Keratinocyte (primary cell): ENCODE measurements around the gene PBOV1.

Source experiments
- EZH2 ChIP-seq: IDR thresholded peaks from one replicate; pipeline ENCODE4 v1.6.1; 2012; ENCODE audit warnings: inconsistent platforms, mild to moderate bottlenecking, low read length, moderate library complexity
- TF ChIP-seq, protein P1 (sequence below), 3 experiments: IDR thresholded peaks in 1 of 3; conservative IDR thresholded peaks in 1 of 3; optimal IDR thresholded peaks in 1 of 3; 2 replicates in 2 of 3; 3 replicates in 1 of 3; pipeline versions ENCODE3 to v1.5.1; 2011; ENCODE audit warnings: low read length in 3 of 3, mild to moderate bottlenecking in 3 of 3, moderate library complexity in 2 of 3, control low read depth in 1 of 3, inconsistent platforms in 1 of 3; ENCODE audit not compliant: insufficient read depth in 2 of 3; ENCODE audit errors: extremely low read depth in 1 of 3

DNA sequence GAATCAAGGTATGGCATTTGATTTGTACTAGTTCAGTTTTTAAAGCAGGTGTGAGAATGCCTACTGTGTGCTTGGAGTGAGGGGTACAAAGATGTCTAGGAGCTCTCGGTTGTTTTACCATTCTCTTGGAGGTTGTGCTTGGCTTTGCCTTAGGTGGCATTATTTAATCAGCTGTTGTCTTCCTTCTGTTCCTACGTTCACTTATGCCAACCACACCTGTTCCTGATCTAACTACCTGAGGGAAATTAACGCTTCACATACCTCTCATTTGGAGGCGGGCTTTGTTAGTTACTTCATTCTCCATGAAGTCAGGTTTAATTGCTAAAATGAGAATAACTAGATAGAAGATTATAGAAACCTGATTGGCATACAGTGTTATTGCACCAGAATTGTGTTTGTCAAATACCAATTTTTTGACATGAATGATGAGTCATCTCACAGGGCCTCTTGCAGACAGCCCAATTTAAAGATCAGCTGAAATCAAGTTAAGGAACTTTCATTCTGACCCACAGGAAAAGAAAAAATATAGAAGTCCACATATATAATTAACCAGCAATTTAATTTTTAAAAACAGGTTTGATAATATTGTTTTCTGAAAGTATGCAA is 24.8 kb upstream of the PBOV1 start:
- TF ChIP-seq, protein P1, sequence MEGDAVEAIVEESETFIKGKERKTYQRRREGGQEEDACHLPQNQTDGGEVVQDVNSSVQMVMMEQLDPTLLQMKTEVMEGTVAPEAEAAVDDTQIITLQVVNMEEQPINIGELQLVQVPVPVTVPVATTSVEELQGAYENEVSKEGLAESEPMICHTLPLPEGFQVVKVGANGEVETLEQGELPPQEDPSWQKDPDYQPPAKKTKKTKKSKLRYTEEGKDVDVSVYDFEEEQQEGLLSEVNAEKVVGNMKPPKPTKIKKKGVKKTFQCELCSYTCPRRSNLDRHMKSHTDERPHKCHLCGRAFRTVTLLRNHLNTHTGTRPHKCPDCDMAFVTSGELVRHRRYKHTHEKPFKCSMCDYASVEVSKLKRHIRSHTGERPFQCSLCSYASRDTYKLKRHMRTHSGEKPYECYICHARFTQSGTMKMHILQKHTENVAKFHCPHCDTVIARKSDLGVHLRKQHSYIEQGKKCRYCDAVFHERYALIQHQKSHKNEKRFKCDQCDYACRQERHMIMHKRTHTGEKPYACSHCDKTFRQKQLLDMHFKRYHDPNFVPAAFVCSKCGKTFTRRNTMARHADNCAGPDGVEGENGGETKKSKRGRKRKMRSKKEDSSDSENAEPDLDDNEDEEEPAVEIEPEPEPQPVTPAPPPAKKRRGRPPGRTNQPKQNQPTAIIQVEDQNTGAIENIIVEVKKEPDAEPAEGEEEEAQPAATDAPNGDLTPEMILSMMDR (optimal IDR thresholded peaks at IDR 0.05 in 1 of 3, IDR thresholded peaks at IDR 0.05 in 1 of 3, conservative IDR thresholded peaks at IDR 0.05 in 1 of 3; ENCODE audit: extremely low read depth in 1 of 3, insufficient read depth in 2 of 3, low read length in 3 of 3), result no peak
- no peak for TF ChIP-seq EZH2
